Measurements from ENCODE around the gene COL23A1. TPM values are rescaled to one million over a fixed set of nuclear protein-coding genes. Genes with fewer than 3 reads are reported as not detected.
A peak's percentile ranks its signal among the peaks of the same experiment; 100 is the strongest.

Gene COL23A1
- total RNA-seq, 1 experiment from 2014 or later: 15.0 TPM

- TF ChIP-seq JAZF1 (CRISPR knock-in tag; IDR thresholded peaks at IDR 0.05) (no peak), USF1 (CRISPR knock-in tag; IDR thresholded peaks at IDR 0.05) (no peak)
Observed at GRCh38 chr5:178430186-178431062, 159.8 kb downstream of the COL23A1 start.

GRCh38 chr5:178429491-178430185, 160.6 kb downstream of the COL23A1 start:
- DNase-seq (ENCODE audit: low spot score): no peak
- no peaks in the 10 kb centered on the region for H3K27me3 Mint-ChIP-seq (ENCODE audit: low read depth)
- TF ChIP-seq GTF2I (CRISPR knock-in tag; conservative IDR thresholded peaks at IDR 0.05) (peak; percentile 43; the same call in 1 of the 2 replicates), NR1H2 (CRISPR knock-in tag; IDR thresholded peaks at IDR 0.05) (no peak), SP1 (CRISPR knock-in tag; conservative IDR thresholded peaks at IDR 0.05) (no peak)
- CTCF ChIA-PET: interaction anchor here (0.5 to 2.1 kb wide), 4 partner anchors 13 to 160 kb away, joined by 3 to 11 read pairs (median 4); partner anchors contain the start of gene COL23A1
- ATAC-seq: no peak
- H3K36me3 Mint-ChIP-seq: peaks cover 11% of the 10 kb centered on the region
- peak overlapping the region; percentile 68 for H3K27ac Mint-ChIP-seq
- peaks cover 7% of the 10 kb centered on the region for H3K9me3 Mint-ChIP-seq
- H3K4me3 Mint-ChIP-seq: no peak overlapping the region
- peaks cover 28% of the 10 kb centered on the region for H3K4me1 Mint-ChIP-seq
- POLR2A ChIA-PET: no interaction called here

More at GRCh38 chr5:178430186-178431062, 159.8 kb downstream of the COL23A1 start:
- CTCF ChIA-PET: interaction anchor here (0.7 to 2.1 kb wide), 3 partner anchors 13 to 31 kb away, joined by 3 to 11 read pairs (median 3); no protein-coding TSS in a partner anchor
- DNase-seq (ENCODE audit: low spot score) (no peak), ATAC-seq (no peak)
- Mint-ChIP-seq H3K27ac (peak overlapping the region; percentile 62), H3K9me3 (peaks cover 7% of the 10 kb centered on the region), H3K27me3 (ENCODE audit: low read depth) (no peaks in the 10 kb centered on the region), H3K4me3 (no peak overlapping the region), H3K36me3 (peaks cover 11% of the 10 kb centered on the region), H3K4me1 (peaks cover 33% of the 10 kb centered on the region)
- POLR2A ChIA-PET: interaction anchor here (0.6 kb wide), 1 partner anchor 100 kb away, joined by 3 read pairs; no protein-coding TSS in a partner anchor

GRCh38 chr5:178429156-178429468, 161.1 kb downstream of the COL23A1 start:
- DNase-seq (ENCODE audit: low spot score) (no peak), ATAC-seq (no peak)
- POLR2A ChIA-PET: no interaction called here
- CTCF ChIA-PET: interaction anchor here (0.5 to 2.1 kb wide), 4 partner anchors 14 to 161 kb away, joined by 3 to 11 read pairs (median 4); partner anchors contain the start of gene COL23A1
- Mint-ChIP-seq H3K4me1 (peaks cover 28% of the 10 kb centered on the region), H3K36me3 (peaks cover 11% of the 10 kb centered on the region), H3K9me3 (peaks cover 7% of the 10 kb centered on the region), H3K4me3 (no peak overlapping the region), H3K27ac (peak overlapping the region; percentile 68; the same call in 1 of the 2 replicates), H3K27me3 (ENCODE audit: low read depth) (no peaks in the 10 kb centered on the region)
- TF ChIP-seq CDX4 (CRISPR knock-in tag; IDR thresholded peaks at IDR 0.05; ENCODE audit: borderline replicate concordance) (no peak), FOXJ3 (CRISPR knock-in tag; IDR thresholded peaks at IDR 0.05; ENCODE audit: borderline replicate concordance) (no peak), SMAD3 (CRISPR knock-in tag; IDR thresholded peaks at IDR 0.05; ENCODE audit: borderline replicate concordance) (no peak), ZNF138 (CRISPR knock-in tag; conservative IDR thresholded peaks at IDR 0.05) (no peak), USF2 (CRISPR knock-in tag; IDR thresholded peaks at IDR 0.05) (no peak), TCF7 (CRISPR knock-in tag; IDR thresholded peaks at IDR 0.05; ENCODE audit: low read depth) (no peak)
- TF ChIP-seq, protein P1, sequence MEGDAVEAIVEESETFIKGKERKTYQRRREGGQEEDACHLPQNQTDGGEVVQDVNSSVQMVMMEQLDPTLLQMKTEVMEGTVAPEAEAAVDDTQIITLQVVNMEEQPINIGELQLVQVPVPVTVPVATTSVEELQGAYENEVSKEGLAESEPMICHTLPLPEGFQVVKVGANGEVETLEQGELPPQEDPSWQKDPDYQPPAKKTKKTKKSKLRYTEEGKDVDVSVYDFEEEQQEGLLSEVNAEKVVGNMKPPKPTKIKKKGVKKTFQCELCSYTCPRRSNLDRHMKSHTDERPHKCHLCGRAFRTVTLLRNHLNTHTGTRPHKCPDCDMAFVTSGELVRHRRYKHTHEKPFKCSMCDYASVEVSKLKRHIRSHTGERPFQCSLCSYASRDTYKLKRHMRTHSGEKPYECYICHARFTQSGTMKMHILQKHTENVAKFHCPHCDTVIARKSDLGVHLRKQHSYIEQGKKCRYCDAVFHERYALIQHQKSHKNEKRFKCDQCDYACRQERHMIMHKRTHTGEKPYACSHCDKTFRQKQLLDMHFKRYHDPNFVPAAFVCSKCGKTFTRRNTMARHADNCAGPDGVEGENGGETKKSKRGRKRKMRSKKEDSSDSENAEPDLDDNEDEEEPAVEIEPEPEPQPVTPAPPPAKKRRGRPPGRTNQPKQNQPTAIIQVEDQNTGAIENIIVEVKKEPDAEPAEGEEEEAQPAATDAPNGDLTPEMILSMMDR (IDR thresholded peaks at IDR 0.05): no peak
